Endodermal cell (in vitro differentiated cells): ENCODE measurements around the gene SLITRK4. TPM values are rescaled to one million over a fixed set of nuclear protein-coding genes. Genes with fewer than 3 reads are reported as not detected.

ENCODE experiments used
- DNase-seq: peaks from one replicate; pipeline ENCODE4 v3.0.0-alpha.2; 2017
- H3K27ac ChIP-seq: 2 replicates; pipeline ENCODE4 v1.5.1; 2013; ENCODE audit warnings: mild to moderate bottlenecking, low read depth, low read length, moderate library complexity
- H3K27me3 ChIP-seq: 2 replicates; pipeline ENCODE4 v1.6.1; 2013; ENCODE audit warnings: mild to moderate bottlenecking, low read length, moderate library complexity; ENCODE audit not compliant: insufficient read depth, control insufficient read depth, poor library complexity, severe bottlenecking
- H3K36me3 ChIP-seq: 2 replicates; pipeline ENCODE4 v1.7.0; 2013; ENCODE audit warnings: mild to moderate bottlenecking, low read length, moderate library complexity; ENCODE audit not compliant: control insufficient read depth, insufficient read depth
- H3K4me1 ChIP-seq: one replicate; pipeline ENCODE4 v1.7.0; 2013; ENCODE audit warnings: low read length; ENCODE audit not compliant: control insufficient read depth, insufficient read depth
- H3K4me3 ChIP-seq: 2 replicates; pipeline ENCODE4 v1.5.1; 2013; ENCODE audit warnings: mild to moderate bottlenecking, low read length, moderate library complexity
- H3K9ac ChIP-seq: 2 replicates; pipeline ENCODE4 v1.6.1; 2013; ENCODE audit warnings: mild to moderate bottlenecking, low read length, moderate library complexity; ENCODE audit not compliant: poor library complexity, severe bottlenecking; ENCODE audit errors: extremely low read depth
- H3K9me3 ChIP-seq: 2 replicates; pipeline ENCODE4 v1.6.1; 2013; ENCODE audit warnings: mild to moderate bottlenecking, low read length, moderate library complexity; ENCODE audit not compliant: control insufficient read depth
- H3K27ac Mint-ChIP-seq: 2 replicates; pipeline ENCODE4 v1.8.0; 2020; ENCODE audit warnings: mixed read lengths
- H3K27me3 Mint-ChIP-seq: 2 replicates; pipeline ENCODE4 v1.8.0; 2021; ENCODE audit warnings: mild to moderate bottlenecking, mixed read lengths; ENCODE audit not compliant: insufficient read depth
- H3K36me3 Mint-ChIP-seq: 2 replicates; pipeline ENCODE4 v1.8.0; 2020; ENCODE audit warnings: low read depth, mixed read lengths
- H3K4me1 Mint-ChIP-seq: 2 replicates; pipeline ENCODE4 v1.8.0; 2020; ENCODE audit warnings: mixed read lengths
- H3K4me3 Mint-ChIP-seq: 2 replicates; pipeline ENCODE4 v1.8.0; 2020; ENCODE audit warnings: mild to moderate bottlenecking, moderate library complexity, mixed read lengths
- H3K9me3 Mint-ChIP-seq: 2 replicates; pipeline ENCODE4 v1.8.0; 2020; ENCODE audit warnings: mild to moderate bottlenecking, mixed read lengths
- CTCF ChIP-seq: fragments of 200-600 bp; sonication (generic); conservative IDR thresholded peaks from 2 replicates; pipeline ENCODE4 v1.5.0; 2021; ENCODE audit warnings: antibody characterized with exemption, mild to moderate bottlenecking
- WGBS, 2 experiments: methylation state at CpG; one replicate each; pipeline versions ENCODE4 v1.1.5 to v1.1.7; 2013; ENCODE audit warnings: missing lambda C conversion rate in 2 of 2, mixed read lengths in 1 of 2; ENCODE audit not compliant: insufficient coverage in 1 of 2, insufficient read length in 1 of 2; 5-methylcytosine and 5-hydroxymethylcytosine counted together
- total RNA-seq, 2 donors: library from RNA; stranded (reverse); fragmentation: NEBNext Ultra II Directional in 1 of 2; extraction: Animal tissue kit (Norgen Biotek cat#: 25700) in 1 of 2; gene quantifications; 2 replicates in 1 of 2; 3 replicates in 1 of 2; pipeline ENCODE4 v1.2.1, GENCODE V29; 2021

SLITRK4 gene
- total RNA-seq, 2 donors from 2014 or later: 5.6 to 11.5 TPM

GRCh38 chrX:143623657-143624056 is 12.2 kb downstream of the SLITRK4 start:
- H3K4me1 Mint-ChIP-seq: no peaks in the 10 kb centered on the region
- TF ChIP-seq CTCF: no peak
- Histone ChIP-seq H3K9me3 (peaks cover 11% of the 10 kb centered on the region), H3K4me1 (no peaks in the 10 kb centered on the region), H3K27me3 (no peaks in the 10 kb centered on the region), H3K9ac (no peak overlapping the region), H3K4me3 (no peak overlapping the region), H3K36me3 (no peaks in the 10 kb centered on the region), H3K27ac (no peak overlapping the region)
- DNase-seq: no peak
- H3K27me3 Mint-ChIP-seq: no peaks in the 10 kb centered on the region
- peaks cover 19% of the 10 kb centered on the region for H3K9me3 Mint-ChIP-seq
- no peak overlapping the region for H3K27ac Mint-ChIP-seq
- peaks cover 2% of the 10 kb centered on the region for H3K36me3 Mint-ChIP-seq
- no peak overlapping the region for H3K4me3 Mint-ChIP-seq
- WGBS, 2 experiments: 37% methylated on average over 2 of the region's 2 CpGs; no CpG with 5 or more reads in 1 of the 2 experiments

GRCh38 chrX:143621276-143621675 is 14.6 kb downstream of the SLITRK4 start:
- H3K4me3 ChIP-seq: no peak overlapping the region
- H3K36me3 ChIP-seq: no peaks in the 10 kb centered on the region
- no peak overlapping the region for H3K27ac ChIP-seq
- no peaks in the 10 kb centered on the region for H3K27me3 ChIP-seq
- no peak overlapping the region for H3K9ac ChIP-seq
- peaks cover 4% of the 10 kb centered on the region for H3K9me3 ChIP-seq
- H3K27ac Mint-ChIP-seq: no peak overlapping the region
- H3K9me3 Mint-ChIP-seq: peaks cover 34% of the 10 kb centered on the region
- H3K4me1 Mint-ChIP-seq: no peaks in the 10 kb centered on the region
- no peaks in the 10 kb centered on the region for H3K36me3 Mint-ChIP-seq
- no peaks in the 10 kb centered on the region for H3K4me1 ChIP-seq
- TF ChIP-seq CTCF: no peak
- no peak for DNase-seq
- H3K4me3 Mint-ChIP-seq: no peak overlapping the region
- no peaks in the 10 kb centered on the region for H3K27me3 Mint-ChIP-seq
- WGBS, 2 experiments: 100% methylated on average over 1 of the region's 2 CpGs; no CpG with 5 or more reads in 1 of the 2 experiments

- Histone ChIP-seq H3K36me3 (no peaks in the 10 kb centered on the region), H3K4me3 (no peak overlapping the region), H3K4me1 (no peaks in the 10 kb centered on the region), H3K27ac (no peak overlapping the region), H3K27me3 (no peaks in the 10 kb centered on the region), H3K9me3 (peaks cover 11% of the 10 kb centered on the region), H3K9ac (no peak overlapping the region)
- Mint-ChIP-seq H3K4me3 (no peak overlapping the region), H3K27me3 (no peaks in the 10 kb centered on the region), H3K27ac (no peak overlapping the region), H3K9me3 (peaks cover 55% of the 10 kb centered on the region), H3K4me1 (no peaks in the 10 kb centered on the region), H3K36me3 (no peaks in the 10 kb centered on the region)
- WGBS, 2 experiments: 89% methylated on average over 4 of the region's 4 CpGs; no CpG with 5 or more reads in 1 of the 2 experiments
- no peak for DNase-seq
- no peak for TF ChIP-seq CTCF
These were observed 20.1 kb downstream of the SLITRK4 start for GRCh38 chrX:143615851-143616250.
